ENCODE measurements around the gene CNPY1.

The CNPY1 gene

DNA sequence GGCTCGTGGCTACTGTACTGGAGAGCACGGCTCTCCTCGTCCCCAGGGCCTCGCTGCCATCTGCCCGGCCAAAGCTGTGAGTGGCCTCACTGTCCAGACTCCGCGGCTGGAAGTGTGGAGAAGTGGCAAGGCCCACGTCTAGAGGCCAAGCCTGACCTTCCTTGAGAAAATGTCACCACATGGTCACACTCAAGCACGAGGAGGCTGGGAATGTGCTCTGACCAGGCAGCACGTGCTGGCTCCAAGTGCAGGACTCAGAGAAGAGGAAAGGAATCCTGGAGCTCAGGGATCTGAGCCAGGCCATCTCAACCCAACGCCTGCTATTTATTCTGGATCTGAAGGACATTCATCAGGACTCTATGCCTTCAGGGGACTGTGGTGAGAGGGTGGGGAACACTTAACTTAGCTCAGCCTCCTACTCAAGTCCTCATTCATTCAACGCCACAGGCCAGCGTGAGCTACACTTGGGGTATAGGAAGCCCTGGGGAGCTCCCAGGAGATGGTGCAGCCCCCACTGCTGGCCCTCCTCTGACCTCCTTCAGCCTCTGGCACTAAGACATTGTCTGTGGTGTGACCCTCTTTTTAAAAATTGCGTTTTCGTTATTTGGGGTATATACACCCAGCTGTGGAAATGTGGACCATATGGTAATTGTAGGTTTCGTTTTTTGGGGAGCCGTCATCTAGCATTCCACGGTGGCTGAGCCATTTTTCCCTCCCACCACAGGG, 59.4 kb downstream of the CNPY1 start:
- no peak for DNase-seq

DNA sequence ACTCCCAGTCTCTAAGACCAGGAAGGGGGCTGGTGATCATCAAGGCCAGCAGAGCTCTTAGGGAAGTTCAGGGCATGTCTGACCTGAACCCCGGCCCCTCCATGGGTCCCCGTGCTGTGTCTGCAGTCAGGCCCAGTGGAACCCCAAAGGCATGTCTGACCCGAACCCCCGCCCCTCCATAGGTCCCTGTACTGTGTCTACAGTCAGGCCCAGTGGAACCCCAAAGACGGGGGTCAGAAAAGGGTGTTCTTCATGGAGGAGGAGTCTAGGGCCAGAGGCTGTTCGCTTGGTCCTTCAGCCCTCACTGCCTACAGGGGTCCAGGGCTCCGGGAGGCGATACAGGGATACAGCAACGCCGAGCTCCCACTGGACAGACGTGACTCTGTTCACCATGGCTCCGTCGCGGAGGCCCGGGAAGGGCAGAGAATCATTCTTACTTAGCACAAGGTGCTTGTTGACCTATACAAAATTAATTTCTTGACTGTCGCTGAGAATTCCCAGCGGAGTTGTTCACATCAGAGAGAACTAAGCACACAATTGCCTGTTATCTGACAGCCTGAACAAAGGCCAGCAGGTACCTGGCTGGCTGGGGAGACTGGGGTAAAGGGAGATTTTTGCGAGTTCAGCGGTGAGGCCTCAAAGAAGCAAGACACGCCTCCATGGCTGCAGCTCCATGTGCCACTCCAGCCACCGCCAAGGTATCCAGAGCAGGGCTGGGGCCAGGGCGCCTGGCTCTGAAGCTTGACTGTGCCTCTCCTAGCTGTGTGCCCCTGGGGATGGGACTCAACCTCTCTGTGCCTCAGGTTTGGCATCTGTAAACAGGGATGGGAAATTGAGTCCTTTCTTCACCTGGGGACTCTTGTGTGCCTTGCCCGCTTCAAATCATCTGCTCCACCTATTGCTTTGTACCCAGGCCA, 61.6 kb downstream of the CNPY1 start:
- DNase-seq = no peak

DNA sequence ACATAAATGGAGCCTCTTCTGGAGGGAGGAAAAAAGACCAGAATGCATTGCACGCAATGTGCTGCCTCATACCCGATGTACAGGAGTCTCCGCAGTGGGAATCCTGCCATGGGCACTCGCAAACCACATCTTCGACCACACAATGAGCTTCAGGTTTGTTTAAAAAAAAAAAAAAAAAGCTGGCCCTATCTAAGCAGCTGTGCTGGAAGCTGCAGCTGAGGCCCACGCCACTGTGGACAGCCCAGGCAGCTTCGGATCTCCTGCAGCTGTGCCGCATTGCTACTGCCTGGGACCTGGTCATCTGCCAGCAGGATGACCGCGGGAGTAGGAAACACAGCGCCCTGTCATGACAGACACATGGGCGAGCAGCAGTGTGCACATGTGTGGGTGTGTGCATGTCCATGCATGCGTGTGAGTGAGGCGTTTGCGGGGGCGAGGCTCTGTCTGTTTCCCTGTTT, 62.5 kb downstream of the CNPY1 start:
- DNase-seq = no peak

DNA sequence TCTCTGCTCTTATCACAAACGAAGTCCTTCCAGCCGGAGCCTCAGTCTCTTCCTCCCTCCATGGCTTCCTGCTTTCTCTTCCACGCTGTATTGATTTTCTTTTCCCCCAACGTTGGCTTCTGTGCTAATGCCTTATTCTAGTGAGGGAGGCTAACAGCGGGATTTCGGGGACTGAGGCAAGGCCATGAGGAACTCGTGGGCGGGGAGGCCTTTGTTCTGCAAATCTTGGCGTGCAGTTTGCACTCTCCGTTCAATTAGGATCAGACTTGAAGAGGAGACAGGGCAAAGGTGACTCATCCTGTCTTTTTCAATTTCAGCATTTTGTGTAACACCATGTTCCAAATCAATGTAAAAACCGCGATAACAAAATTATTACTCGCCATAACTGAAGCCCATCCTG, 63.1 kb downstream of the CNPY1 start:
- no peak for DNase-seq

DNA sequence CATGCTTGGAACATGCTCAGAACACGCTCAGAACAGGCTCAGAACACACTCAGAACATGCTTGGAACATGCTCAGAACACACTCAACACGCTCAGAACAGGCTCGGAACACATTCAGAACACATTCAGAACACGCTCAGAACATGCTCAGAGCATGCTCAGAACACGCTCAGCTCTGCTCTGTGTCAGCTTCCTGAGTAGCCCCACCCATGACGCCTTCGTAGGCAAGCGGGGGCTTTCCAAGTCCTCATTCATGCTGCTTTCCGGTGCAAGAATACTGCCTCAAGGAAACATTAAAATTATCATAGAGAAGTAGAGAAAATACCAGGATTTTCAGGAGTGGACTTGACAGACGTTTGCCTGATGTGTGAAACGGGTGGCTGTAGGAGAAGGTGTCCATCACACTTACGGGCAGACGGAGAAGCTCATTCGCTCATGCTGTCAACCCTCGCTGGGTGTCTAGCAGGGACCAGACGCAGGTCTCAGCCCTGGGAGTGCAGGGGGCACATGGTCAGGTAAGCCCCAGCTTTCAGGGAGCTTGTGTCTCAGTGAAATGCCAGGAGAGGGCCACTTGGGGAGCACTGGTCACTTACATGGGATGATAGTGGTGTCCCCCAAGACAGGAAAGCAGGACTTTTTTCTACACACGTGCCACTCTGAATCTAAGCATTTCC, 63.7 kb downstream of the CNPY1 start:
- no peak for DNase-seq

DNA sequence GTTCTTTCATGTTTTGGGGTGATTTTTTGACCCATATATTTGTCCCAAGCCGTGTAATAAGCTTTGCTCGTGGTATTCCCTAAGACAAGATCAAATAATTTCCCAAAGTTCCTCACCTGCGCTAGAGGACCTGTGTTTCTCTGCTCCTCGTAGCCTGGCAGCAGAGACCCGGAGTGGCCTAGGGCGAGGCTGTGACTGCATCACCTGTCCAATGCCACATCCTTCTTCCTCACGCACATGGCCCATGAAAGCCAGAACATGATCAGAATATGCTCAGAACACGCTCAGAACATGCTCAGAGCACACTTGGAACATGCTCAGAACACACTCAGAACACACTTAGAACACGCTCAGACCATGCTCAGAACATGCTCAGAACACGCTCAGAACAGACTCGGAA, 64.6 kb downstream of the CNPY1 start:
- DNase-seq = no peak

DNA sequence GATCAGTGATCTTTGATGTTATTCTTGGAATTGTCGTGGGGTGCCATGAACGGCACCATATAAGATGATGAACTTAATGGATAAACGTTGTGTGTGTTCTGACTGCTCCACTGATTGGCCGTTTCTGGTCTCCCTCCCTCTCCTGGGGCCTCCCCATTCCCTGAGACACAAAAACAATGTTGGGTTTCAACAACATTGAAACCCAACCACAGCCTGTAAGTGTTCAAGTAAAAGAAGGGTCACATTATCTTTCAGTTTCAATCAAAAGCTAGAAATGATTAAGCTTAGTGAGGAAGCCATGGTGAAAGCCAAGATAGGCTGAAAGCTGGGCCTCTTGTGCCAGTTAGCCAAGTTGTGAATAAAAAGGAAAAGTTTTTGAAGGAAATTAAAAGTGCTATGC, 68.9 kb downstream of the CNPY1 start:
- DNase-seq = peak; percentile 57

DNA sequence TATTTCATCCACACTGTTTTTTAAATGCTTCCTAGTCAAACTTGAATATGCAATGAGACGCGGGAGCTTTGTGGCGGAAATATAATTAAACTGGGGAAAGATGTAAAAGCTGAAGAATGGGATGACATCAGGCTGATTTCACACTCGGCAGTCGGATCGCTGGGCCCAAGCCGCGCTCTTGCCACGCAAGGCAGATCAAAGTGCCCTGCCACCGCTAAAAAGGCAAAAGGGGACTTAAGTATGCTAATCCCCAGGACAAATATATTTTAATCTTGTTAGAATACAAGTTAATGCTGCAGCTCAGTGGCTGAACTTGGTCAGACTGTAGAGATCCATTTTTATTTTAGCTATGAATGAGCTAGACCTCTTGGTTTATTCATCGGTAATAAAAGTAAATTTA, 74.6 kb downstream of the CNPY1 start:
- DNase-seq = no peak

DNA sequence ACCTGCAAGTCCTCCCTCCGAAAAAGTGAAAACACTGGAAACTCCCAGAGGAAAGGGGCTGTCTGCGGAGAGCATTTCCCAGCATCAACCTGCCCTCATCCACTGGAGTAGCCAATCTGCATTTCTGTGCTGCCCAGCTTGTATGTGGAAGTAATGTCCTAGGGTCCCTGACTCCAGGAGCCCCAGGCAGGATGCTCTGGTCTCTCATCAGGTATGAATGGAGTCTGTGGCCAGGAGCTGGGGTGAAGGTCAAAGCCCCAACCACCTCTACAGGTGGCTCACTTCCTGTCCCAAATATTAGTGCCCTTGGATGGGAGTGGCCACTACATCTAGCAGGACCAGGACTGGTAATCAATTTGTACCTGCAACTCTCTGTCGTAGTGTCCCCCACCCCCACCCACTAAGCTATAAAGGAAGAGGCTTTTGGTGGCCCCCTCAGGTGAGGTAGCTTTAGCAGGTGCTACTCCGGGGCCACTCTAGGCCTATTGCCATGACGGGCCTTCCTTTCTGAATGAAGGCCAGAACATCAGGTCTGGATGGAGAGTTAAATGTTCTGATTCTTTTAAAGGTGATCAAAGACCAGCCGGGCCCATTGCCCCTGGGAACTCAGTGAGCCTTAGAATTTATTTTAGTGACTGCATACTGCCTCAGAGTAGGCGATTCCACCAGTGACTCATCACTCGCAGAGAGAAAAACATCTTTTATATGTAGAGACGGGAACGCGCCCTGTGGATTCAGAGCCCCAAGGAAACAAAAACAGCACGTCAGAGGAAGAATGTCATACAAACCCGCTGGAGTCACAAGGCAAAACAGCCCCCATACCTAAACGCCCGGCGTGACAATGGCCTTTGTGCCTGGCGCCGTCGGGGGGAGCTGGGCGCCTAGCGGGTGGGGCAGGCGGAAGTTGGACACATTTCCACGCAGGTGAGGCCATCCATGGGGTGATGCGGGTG, 75.4 kb downstream of the CNPY1 start:
- no peak for DNase-seq

DNA sequence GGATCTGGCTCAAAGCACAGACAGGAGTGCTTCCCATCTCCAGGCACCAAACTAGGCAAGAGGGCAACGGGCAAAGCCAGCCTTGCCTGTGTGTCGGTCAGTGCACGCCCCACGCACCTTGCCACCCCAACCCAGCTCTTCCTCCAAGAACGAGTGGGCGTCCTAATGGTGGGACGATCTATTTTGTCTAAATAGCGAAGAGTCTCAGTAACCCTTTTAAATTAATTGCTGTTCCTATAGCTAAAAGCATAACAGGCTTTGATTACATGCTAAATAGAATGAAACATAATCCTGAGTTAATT, 76.2 kb downstream of the CNPY1 start:
- DNase-seq = no peak

DNA sequence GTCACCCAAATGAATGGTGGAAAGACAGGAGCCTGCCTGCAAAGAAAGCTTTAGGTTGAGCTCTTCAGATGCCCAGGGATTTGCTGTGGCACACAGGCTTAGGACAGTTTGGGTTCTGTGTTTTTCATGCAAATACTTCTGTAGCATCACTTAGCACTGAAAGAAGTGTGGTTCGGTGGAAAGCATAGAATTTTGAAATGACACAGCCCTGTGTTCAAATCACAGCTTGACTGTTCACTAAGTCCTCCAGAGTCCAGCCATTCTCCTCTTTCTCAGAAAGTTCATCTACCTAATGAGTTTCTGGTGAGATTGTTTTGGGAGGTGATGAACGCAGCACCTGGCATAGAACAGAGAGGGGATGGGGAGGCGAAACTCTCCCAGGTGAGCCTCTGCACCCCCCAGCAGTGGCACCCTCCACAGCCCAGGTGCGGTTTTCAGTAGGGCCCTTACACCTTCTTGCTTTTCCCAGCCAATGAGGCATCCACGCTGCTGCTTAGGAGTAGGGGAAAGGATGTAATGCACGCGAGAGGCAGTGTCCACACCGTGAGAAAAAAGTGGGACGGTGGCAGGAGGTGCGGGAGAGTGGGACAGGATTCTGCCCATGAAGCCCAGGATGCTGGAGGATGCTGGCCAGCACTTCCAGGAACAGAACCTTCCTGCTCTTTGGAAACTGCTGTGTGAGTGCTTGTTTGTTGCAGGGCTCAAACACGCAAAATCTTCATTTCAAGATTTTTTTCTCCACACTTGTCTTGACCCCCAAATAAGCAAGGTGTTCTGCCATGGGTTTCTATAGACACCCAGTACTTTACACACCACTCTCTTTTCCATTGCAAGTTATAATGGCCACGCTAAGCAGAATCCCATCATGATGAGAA, 76.8 kb downstream of the CNPY1 start:
- no peak for DNase-seq

DNA sequence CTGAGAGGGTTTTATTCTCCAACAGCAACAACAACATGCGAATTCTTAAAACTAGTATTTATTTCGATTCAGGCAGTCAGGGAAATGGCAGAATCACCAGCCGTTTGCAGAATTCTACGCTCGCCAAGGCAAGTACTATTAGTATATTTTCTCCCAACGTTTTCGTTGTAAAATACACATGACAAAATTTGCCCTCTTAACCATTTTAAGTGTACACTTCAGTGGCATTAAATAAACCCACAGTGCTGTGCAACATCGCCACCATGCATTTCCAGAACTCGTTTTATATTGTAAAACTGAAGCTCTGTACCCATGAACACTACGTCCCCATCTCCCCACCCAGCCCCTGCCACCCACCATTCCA, 77.6 kb downstream of the CNPY1 start:
- DNase-seq = no peak

DNA sequence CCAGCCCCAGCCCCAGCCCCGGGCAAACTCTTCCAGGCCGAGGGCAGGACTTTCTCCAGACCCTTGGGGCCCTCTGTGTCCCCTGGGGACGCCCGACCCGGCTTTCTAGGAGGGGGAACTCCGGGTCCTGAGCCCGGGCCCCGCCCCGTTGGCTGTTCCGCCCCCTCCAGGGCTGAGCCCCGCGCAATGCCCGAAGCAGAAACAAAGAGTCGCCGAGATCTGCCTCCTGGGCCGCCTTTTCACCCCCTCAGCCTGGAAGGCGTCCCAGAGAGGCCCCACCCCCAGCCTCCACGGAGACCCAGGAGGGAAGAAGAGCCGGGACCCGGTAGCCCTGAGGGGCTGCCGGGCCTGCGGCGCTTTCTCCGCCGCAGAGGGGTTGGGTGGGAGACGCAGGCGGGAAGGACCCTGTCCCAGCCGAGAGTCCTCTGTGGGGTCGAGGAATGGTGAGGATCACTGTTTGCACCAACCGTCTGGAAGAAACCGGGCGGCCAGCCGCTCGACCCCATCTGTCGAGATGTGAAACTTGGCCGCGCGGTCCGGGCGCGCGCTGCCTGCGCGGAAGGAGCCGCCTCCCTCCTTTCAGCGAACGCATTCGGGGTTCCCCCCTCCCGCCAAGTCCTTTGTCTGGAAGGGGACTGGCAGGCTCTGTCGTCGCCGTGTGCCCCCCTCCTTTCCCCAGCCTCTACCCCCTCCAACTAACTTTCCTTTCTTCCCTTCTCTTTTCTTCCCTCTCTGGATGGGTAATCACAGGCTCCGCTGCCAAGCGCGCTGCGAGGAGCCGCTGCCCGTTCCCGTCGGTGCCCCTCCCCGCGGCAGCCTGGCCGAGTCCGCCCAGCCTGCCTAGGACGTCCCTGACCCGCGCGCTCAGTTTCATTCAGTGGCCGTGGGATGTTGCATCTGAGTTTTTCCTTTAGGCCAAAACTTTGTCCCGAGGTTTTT, 78.2 kb downstream of the CNPY1 start:
- no peak for DNase-seq

DNA sequence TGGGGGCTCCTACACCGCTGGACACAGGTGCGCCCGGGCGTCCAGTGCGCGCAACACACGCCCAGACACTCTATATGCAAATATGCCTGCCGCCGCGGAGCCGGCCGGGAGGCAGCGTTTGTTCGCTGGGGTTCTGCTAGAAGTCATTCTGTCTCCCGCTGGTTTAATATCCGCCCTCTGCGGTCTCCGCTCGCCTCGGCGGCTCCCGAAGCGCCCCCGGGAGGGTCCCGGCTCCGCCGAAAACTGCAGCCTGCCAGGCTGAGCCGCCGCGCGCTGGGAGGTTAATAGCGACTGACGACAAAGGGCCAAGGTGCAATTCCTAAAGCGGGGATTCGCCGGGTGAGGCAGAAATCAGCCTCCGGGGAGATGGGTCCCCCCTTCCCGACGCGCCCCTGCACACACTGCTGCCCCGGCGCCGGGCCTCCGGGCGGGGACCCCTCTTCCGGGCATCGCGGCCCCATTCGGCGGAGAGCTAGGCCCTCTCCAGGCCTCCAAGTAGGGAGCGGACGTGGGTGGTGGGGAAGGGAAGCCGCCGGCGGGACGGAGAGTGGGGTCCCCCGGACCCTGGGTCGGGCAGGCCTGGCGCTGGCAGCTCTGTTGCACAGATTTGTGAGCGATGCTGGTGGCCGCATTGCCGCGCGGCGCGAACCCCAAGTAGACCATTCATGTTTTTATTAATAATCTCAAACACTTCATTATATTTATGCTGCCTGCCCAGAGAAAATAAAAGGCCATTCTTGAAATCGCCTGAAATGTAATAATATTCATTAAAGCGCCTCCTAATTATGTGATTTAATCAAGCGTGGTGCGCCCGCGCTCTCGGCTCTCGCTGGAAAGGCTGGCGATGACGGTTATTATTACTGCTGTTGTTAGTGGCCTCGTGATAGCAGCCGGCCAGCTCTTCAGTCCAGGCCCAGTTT, 79.3 kb downstream of the CNPY1 start:
- peak; percentile 53 for DNase-seq

DNA sequence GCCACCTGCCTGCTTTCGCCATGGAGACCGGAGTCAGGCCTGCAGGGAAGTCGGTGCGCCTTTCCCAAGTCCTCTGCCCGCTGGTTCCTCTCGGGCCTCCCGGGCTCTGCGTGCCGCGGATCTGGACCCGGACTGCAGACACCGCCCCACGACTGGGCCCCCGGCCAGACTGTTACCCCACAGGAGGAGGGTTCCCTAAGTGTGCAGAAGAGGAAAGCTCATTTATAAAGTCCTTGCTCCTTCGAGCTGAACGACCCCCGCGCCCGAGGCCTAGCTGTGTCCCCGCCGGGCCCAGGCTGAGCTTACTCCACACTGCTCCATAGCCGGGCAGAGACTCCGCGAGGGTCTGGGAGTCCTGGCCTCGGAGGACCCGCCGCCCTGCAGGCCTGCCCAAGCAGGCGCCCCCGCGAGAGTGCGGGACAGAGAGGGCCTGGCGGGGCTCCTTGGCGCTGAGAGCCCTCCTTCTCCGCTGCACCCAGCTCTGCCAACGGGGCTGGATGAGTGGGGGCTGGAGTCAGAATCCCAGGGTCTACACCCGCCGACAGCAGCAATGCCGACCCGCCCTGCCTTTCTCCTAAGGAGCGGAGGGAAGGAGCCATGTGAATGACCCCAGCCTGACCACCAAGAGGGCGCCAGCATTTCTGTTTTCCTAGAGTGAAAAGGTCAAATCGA, 80.1 kb downstream of the CNPY1 start:
- no peak for DNase-seq

DNA sequence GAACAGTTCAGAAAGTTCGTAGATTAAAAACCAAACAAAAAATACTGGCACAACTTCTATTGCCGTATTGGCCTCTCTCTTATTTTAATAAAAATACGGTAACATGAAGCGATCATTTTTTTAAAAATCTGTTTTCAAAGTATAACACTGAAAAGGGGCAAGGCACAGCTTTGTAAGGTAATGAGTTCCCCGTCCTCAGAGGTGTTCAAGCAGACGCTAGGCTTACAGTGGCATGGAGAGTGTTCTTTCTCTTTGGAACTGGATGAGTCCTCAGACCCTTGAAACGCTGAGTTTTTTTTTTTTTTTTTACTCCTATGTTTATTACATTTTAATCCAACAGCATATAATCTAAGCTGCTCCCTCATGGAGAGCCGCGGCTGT, 80.6 kb downstream of the CNPY1 start:
- no peak for DNase-seq

DNA sequence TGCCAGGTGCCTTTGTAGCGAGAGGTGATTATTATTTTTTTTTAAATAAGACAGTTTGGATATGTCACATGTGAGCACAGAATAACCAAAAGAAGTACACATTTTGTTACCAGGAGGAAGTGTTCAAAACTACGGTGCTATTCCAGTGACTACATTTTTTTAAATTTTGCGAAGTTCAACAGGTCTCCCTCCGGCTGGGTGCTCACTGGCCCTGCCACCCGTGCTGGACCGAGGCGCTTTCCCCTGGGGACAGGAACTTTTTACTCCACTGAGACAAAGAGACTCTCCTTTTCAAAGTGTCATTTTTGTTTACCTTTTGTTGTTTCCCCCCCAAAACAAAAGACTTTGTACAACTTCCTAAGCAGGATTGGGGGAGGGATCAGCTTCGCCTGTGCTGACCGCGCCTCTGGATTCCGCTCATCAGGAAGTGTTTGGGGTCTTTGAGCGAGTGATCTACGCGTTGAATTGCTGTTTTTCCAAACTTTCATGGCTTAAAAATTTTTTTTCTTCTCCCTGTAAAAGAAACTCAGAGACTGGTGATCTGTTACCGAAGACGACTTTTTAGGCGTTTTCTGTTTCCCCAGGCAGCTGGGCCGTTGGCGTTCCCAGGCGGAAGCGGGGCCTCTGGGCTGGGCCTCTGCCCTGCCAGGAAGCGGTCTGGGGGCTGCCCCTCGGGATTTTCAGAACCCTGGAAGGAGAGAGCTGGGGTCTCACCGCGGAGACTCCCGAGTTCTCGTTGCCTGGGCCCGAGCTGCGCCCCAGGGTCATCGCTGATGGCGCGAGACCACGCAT, 81.2 kb downstream of the CNPY1 start:
- no peak for DNase-seq

DNA sequence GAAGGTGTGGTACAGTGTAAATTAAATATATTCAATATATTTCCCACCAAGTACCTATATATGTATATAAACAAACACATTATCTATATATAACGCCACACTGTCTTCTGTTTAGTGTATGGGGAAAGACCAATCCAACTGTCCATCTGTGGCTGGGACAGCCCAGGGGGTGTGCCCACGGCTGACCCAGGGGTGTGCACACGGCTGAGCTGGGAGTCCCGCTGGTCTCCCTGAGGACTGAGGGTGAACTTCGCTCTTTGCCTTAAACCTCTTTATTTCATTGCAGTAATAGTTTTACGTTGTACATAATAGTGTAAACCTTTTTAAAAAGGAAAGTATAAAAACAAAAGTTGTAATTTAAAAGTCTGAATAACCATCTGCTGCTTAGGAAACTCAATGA, 82.2 kb downstream of the CNPY1 start:
- no peak for DNase-seq

All from activated CD4-positive, alpha-beta T cell treated with anti-CD3 and anti-CD28 coated beads, Interleukin-2, amount 50 U/mL, for 16 hours (primary cell).